GM12878 (cell line): ENCODE results near the gene IFRD2. TPM values are rescaled to one million over a fixed set of nuclear protein-coding genes. Genes with fewer than 3 reads are reported as not detected.

Experiments
- ATAC-seq: fragments of 200-7000 bp; cut with Tn5 transposase; 3 replicates; pipeline ENCODE4 v1.9.1; 2020; ENCODE audit warnings: mild to moderate bottlenecking, moderate library complexity
- BruUV-seq: library from RNA; stranded (reverse); fragments of 400-500 nt; replicated peaks from 2 replicates; lab custom pipeline; 2021; lab: Mats Ljungman, UMichigan
- CTCF ChIA-PET: fragments of 300-600 bp; sonication (Branson Sonifier 250); formaldehyde crosslinking; extraction: SDS; loops from one replicate; lab custom pipeline; 2021; ENCODE audit warnings: inconsistent platforms; lab: Yijun Ruan, JAX
- POLR2A ChIA-PET: fragments of 350-600 bp; formaldehyde crosslinking; extraction: SDS; loops from one replicate; lab custom pipeline; 2021; ENCODE audit warnings: inconsistent platforms; lab: Charles Lee
- RAD21 ChIA-PET: fragments of 300-600 bp; sonication (Branson Sonifier 250); formaldehyde crosslinking; loops from one replicate; lab custom pipeline; 2023; ENCODE audit warnings: antibody characterized with exemption; ENCODE audit not compliant: unreplicated experiment; lab: Charles Lee
- SMC1A ChIA-PET: fragments of 300-600 bp; sonication (Branson Sonifier 250); formaldehyde crosslinking; loops from one replicate; lab custom pipeline; 2023; ENCODE audit not compliant: unreplicated experiment, uncharacterized antibody; lab: Charles Lee
- DNase-seq: peaks from one replicate; pipeline ENCODE4 v3.0.0-alpha.2; 2011; ENCODE audit warnings: low read depth, low spot score
- FAIRE-seq: peaks from 3 replicates; lab custom pipeline; 2011; peaks lifted over from hg19 to GRCh38; lab: Jason Lieb, UNC
- H2AFZ ChIP-seq: 2 replicates; pipeline ENCODE4 v1.6.0; 2011; ENCODE audit warnings: low read depth, low read length, control low read depth; ENCODE audit not compliant: control insufficient read depth
- H3K27ac ChIP-seq: 2 replicates; pipeline ENCODE4 v1.5.1; 2011; ENCODE audit warnings: control low read depth; ENCODE audit not compliant: control insufficient read depth, insufficient read depth
- H3K27me3 ChIP-seq, 2 experiments: replicated peaks in 1 of 2; 2 replicates each; pipeline versions ENCODE4 v1.6.0 to v1.6.1; 2011; ENCODE audit warnings: low read length in 1 of 2; ENCODE audit not compliant: control insufficient read depth in 2 of 2, insufficient read depth in 2 of 2
- H3K36me3 ChIP-seq, 2 experiments: 2 replicates each; pipeline ENCODE4 v1.5.1; 2011; ENCODE audit warnings: low read length in 1 of 2; ENCODE audit not compliant: control insufficient read depth in 2 of 2, insufficient read depth in 2 of 2
- H3K4me1 ChIP-seq: 2 replicates; pipeline ENCODE4 v1.6.1; 2011; ENCODE audit warnings: mild to moderate bottlenecking, low read length, moderate library complexity, mixed read lengths; ENCODE audit not compliant: control insufficient read depth, insufficient read depth
- H3K4me2 ChIP-seq: 2 replicates; pipeline ENCODE4 v1.6.0; 2011; ENCODE audit warnings: control low read depth; ENCODE audit not compliant: control insufficient read depth, insufficient read depth
- H3K4me3 ChIP-seq: fragments of 200-600 bp; sonication (generic); 2 replicates; pipeline ENCODE4 v1.5.1; 2016
- H3K79me2 ChIP-seq: 2 replicates; pipeline ENCODE4 v1.6.0; 2011; ENCODE audit warnings: low read length; ENCODE audit not compliant: control insufficient read depth, insufficient read depth
- H3K9ac ChIP-seq: 2 replicates; pipeline ENCODE4 v1.8.0; 2011; ENCODE audit warnings: low read length, control low read depth, mixed read lengths; ENCODE audit not compliant: control insufficient read depth, insufficient read depth
- H3K9me3 ChIP-seq: replicated peaks from 3 replicates; pipeline ENCODE4 v1.5.1; 2011; ENCODE audit warnings: mild to moderate bottlenecking, low read length; ENCODE audit not compliant: control insufficient read depth, insufficient read depth
- H4K20me1 ChIP-seq: 2 replicates; pipeline ENCODE4 v1.6.0; 2011; ENCODE audit not compliant: control insufficient read depth, insufficient read depth
- BCL11A ChIP-seq: IDR thresholded peaks from 2 replicates; pipeline ENCODE4 v1.6.1; 2011; ENCODE audit warnings: low read depth, low read length
- EED ChIP-seq: sonication (generic); IDR thresholded peaks from 2 replicates; pipeline ENCODE4 v1.6.1; 2016; ENCODE audit warnings: antibody characterized with exemption, low read depth
- GATAD2B ChIP-seq: fragments of 450-650 bp; conservative IDR thresholded peaks from 2 replicates; pipeline ENCODE4 v1.6.1; 2017; ENCODE audit warnings: low read depth, mild to moderate bottlenecking, moderate library complexity
- NR2C1 ChIP-seq: fragments of 450-650 bp; IDR thresholded peaks from 2 replicates; pipeline ENCODE4 v1.6.1; 2017; ENCODE audit warnings: antibody characterized with exemption, mild to moderate bottlenecking, moderate library complexity
- NR2C2 ChIP-seq: IDR thresholded peaks from 2 replicates; pipeline ENCODE4 v1.6.1; 2011; ENCODE audit warnings: borderline replicate concordance, low read depth; ENCODE audit not compliant: control insufficient read depth, insufficient read length
- POLR2AphosphoS2 ChIP-seq: IDR thresholded peaks from 2 replicates; pipeline ENCODE4 v1.6.1; 2011; ENCODE audit warnings: low read depth, mild to moderate bottlenecking, low read length, improper control_type of control experiment, moderate library complexity
- RAD21 ChIP-seq: IDR thresholded peaks from 2 replicates; pipeline ENCODE4 v1.6.1; 2011; ENCODE audit warnings: mild to moderate bottlenecking, low read depth, low read length, moderate library complexity; ENCODE audit not compliant: insufficient read depth
- YBX1 ChIP-seq: fragments of 450-650 bp; IDR thresholded peaks from 2 replicates; pipeline ENCODE4 v1.6.1; 2016; ENCODE audit warnings: antibody characterized with exemption
- ZNF207 ChIP-seq: fragments of 450-650 bp; IDR thresholded peaks from 2 replicates; pipeline ENCODE4 v1.6.1; 2014; ENCODE audit warnings: antibody characterized with exemption, mild to moderate bottlenecking, borderline replicate concordance
- WGBS: methylation state at CpG from one replicate; pipeline ENCODE4 v1.1.6; 2016; ENCODE audit warnings: low lambda C conversion rate; ENCODE audit not compliant: insufficient replicate concordance, insufficient coverage; ENCODE audit errors: missing lambda C conversion rate; 5-methylcytosine and 5-hydroxymethylcytosine counted together
- in situ Hi-C: fragments of 300-500 bp; cut with MboI; formaldehyde crosslinking; loops from 9 replicates; pipeline ENCODE4 v1.14.3; 2018; ENCODE audit warnings: mixed read lengths
- intact Hi-C: fragments of 100-400 bp; cut with micrococcal nuclease; formaldehyde crosslinking; loops from one replicate; pipeline ENCODE4 v1.14.2; 2022; ENCODE audit not compliant: unreplicated experiment
- polyA plus RNA-seq, 11 experiments: library from polyadenylated mRNA; depleted of rRNA in 4 of 11; unstranded in 6 of 11; stranded (reverse) in 5 of 11; fragments of >200 nt; fragmentation: Nextera tagmentation in 4 of 11; fragmentation: Illumina TruSeq in 1 of 11; extraction: Ambion mirVana in 4 of 11; extraction: Trizol in 1 of 11; gene quantifications; 1 replicate in 1 of 11; 2 replicates in 10 of 11; pipeline versions ENCODE4 v1.2.1 to v1.2.3, GENCODE V29; 2011 to 2016; ENCODE audit warnings: inconsistent platforms in 2 of 11, missing spikeins in 2 of 11, low read depth in 1 of 11
- total RNA-seq, 4 experiments: library from RNA; depleted of rRNA in 3 of 4; stranded (reverse); fragments of >200 nt in 3 of 4; fragmentation: Illumina TruSeq in 1 of 4; extraction: Trizol in 1 of 4; gene quantifications; 2 replicates each; pipeline versions ENCODE4 v1.2.1 to v1.2.3, GENCODE V29; 2013 to 2021
- TF ChIP-seq, protein P1 (sequence below): IDR thresholded peaks from 2 replicates; pipeline ENCODE4 v1.6.1; 2011; ENCODE audit warnings: low read depth, mild to moderate bottlenecking, low read length, moderate library complexity, borderline replicate concordance; ENCODE audit errors: extremely low read depth
- TF ChIP-seq, protein P2 (sequence below), 3 experiments: IDR thresholded peaks in 2 of 3; conservative IDR thresholded peaks in 1 of 3; 2 replicates each; pipeline ENCODE4 v1.5.1; 2011; ENCODE audit warnings: low read depth in 3 of 3, low read length in 3 of 3, mild to moderate bottlenecking in 3 of 3, control low read depth in 2 of 3, moderate library complexity in 2 of 3, inconsistent platforms in 1 of 3, mixed read lengths in 1 of 3; ENCODE audit not compliant: control insufficient read depth in 2 of 3, insufficient read depth in 1 of 3; ENCODE audit errors: extremely low read depth in 1 of 3
- TF ChIP-seq, protein P3 (sequence below): IDR thresholded peaks from 2 replicates; pipeline ENCODE4 v1.6.1; 2012; ENCODE audit warnings: mild to moderate bottlenecking, low read depth, low read length
- TF ChIP-seq, protein P4 (sequence below): fragments of 450-650 bp; IDR thresholded peaks from 2 replicates; pipeline ENCODE4 v1.6.1; 2017; ENCODE audit warnings: low read depth, mild to moderate bottlenecking, moderate library complexity

Gene IFRD2
- total and polyA plus RNA-seq, 10 of the 15 experiments (the other 5 are each of a cell fraction or from before 2014, with no cell fraction given), result 19.1 to 153 (median 80.3) TPM

DNA sequence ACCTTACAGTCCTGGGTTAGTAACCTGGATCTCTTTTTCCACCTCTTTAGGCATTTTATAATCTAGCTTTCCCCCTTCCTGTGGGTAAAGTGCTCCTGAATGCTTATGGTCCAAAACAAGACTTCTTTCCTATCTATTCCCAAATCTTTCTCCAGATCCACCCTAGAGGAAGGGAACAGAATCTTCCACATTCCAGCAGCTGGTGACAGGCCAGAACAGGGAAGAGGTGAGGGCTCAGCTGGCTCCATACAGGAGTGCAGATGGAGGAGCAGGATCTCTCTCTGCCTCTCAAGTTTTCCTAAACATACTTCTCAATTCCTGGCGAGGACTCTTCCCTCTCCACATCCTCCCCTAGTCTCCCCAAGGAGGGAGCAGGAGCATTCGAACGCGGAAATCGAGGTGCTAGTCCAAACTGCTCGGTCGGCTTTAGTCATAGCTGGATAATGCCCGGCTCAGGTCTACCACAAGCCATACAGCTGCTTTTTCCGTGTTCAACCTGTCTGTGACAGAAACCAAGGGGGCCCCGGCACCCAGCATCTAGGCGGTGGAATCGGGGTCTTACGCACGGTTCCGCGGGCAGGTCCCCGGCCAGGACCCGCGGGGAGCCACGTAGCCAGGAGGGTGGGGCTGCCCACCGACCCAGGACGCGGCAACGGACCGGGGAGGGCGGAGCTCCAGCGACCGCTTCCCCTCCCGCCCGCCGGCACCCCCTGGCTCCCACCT lies 44.4 kb upstream of the IFRD2 start:
- TSS peak; percentile 67 for BruUV-seq
- in situ Hi-C loops (loop anchor here (10.0 kb wide), 1 partner anchor 1058 kb away; the partner anchor contains the start of gene RBM15B), intact Hi-C loops (loop anchor here (5.0 kb wide), 2 partner anchors 39 to 99 kb away; partner anchors contain the start of genes GNAI2, HYAL3 and NAA80)
- peak overlapping the region; percentile 96 for H3K4me3 ChIP-seq
- peak overlapping the region; percentile 92 for H3K27ac ChIP-seq
- FAIRE-seq (no peak), ATAC-seq (peak; percentile 17), DNase-seq (no peak)
- ChIA-PET POLR2A (interaction anchor here (0.6 to 7.0 kb wide), 29 partner anchors 9 to 286 kb away, joined by 3 to 84 read pairs (median 4); partner anchors contain the start of genes C3orf18, CISH, CYB561D2 and GNAI2), SMC1A (interaction anchor here (0.9 to 1.8 kb wide), 10 partner anchors 9 to 275 kb away, joined by 3 to 20 read pairs (median 4); partner anchors contain the start of genes CISH, GNAI2, HYAL2 and HYAL3), CTCF (interaction anchor here (0.6 to 10.5 kb wide), 12 partner anchors 9 to 665 kb away, joined by 3 to 72 read pairs (median 4); partner anchors contain the start of genes CYB561D2, HYAL2, NPRL2 and TUSC2), RAD21 (interaction anchor here (0.8 to 2.7 kb wide), 18 partner anchors 9 to 1163 kb away, joined by 3 to 21 read pairs (median 3); partner anchors contain the start of genes CYB561D2, DCAF1, GNAI2 and HYAL2)
- no peaks in the 10 kb centered on the region; the same call in 1 of the 2 replicates for H4K20me1 ChIP-seq
- peaks cover 10% of the 10 kb centered on the region; the same call in 1 of the 2 replicates for H3K4me1 ChIP-seq
- H2AFZ ChIP-seq, result peak overlapping the region; percentile 78
- H3K9ac ChIP-seq, result peak overlapping the region; percentile 86
- peak overlapping the region; percentile 77 for H3K4me2 ChIP-seq
- 0% methylated on average over 13 of the region's 31 CpGs for WGBS
- peaks cover 6 to 7% of the 10 kb centered on the region in 2 experiments for H3K36me3 ChIP-seq
- no peaks in the 10 kb centered on the region for H3K9me3 ChIP-seq
- no peaks in the 10 kb centered on the region for H3K27me3 ChIP-seq
- peaks cover 76% of the 10 kb centered on the region for H3K79me2 ChIP-seq
- TF ChIP-seq YBX1, result no peak
- peak; percentile 68; the same call in 1 of the 2 replicates for TF ChIP-seq GATAD2B
- TF ChIP-seq, protein P1, sequence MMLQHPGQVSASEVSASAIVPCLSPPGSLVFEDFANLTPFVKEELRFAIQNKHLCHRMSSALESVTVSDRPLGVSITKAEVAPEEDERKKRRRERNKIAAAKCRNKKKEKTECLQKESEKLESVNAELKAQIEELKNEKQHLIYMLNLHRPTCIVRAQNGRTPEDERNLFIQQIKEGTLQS, result no peak
- TF ChIP-seq NR2C2, result no peak
- TF ChIP-seq BCL11A, result no peak
- TF ChIP-seq, protein P2, sequence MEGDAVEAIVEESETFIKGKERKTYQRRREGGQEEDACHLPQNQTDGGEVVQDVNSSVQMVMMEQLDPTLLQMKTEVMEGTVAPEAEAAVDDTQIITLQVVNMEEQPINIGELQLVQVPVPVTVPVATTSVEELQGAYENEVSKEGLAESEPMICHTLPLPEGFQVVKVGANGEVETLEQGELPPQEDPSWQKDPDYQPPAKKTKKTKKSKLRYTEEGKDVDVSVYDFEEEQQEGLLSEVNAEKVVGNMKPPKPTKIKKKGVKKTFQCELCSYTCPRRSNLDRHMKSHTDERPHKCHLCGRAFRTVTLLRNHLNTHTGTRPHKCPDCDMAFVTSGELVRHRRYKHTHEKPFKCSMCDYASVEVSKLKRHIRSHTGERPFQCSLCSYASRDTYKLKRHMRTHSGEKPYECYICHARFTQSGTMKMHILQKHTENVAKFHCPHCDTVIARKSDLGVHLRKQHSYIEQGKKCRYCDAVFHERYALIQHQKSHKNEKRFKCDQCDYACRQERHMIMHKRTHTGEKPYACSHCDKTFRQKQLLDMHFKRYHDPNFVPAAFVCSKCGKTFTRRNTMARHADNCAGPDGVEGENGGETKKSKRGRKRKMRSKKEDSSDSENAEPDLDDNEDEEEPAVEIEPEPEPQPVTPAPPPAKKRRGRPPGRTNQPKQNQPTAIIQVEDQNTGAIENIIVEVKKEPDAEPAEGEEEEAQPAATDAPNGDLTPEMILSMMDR (IDR thresholded peaks at IDR 0.05 in 2 of 3, conservative IDR thresholded peaks at IDR 0.05 in 1 of 3; ENCODE audit: control insufficient read depth in 2 of 3, extremely low read depth in 1 of 3, insufficient read depth in 1 of 3, low read depth in 3 of 3, low read length in 3 of 3), result no peak
- TF ChIP-seq, protein P3, sequence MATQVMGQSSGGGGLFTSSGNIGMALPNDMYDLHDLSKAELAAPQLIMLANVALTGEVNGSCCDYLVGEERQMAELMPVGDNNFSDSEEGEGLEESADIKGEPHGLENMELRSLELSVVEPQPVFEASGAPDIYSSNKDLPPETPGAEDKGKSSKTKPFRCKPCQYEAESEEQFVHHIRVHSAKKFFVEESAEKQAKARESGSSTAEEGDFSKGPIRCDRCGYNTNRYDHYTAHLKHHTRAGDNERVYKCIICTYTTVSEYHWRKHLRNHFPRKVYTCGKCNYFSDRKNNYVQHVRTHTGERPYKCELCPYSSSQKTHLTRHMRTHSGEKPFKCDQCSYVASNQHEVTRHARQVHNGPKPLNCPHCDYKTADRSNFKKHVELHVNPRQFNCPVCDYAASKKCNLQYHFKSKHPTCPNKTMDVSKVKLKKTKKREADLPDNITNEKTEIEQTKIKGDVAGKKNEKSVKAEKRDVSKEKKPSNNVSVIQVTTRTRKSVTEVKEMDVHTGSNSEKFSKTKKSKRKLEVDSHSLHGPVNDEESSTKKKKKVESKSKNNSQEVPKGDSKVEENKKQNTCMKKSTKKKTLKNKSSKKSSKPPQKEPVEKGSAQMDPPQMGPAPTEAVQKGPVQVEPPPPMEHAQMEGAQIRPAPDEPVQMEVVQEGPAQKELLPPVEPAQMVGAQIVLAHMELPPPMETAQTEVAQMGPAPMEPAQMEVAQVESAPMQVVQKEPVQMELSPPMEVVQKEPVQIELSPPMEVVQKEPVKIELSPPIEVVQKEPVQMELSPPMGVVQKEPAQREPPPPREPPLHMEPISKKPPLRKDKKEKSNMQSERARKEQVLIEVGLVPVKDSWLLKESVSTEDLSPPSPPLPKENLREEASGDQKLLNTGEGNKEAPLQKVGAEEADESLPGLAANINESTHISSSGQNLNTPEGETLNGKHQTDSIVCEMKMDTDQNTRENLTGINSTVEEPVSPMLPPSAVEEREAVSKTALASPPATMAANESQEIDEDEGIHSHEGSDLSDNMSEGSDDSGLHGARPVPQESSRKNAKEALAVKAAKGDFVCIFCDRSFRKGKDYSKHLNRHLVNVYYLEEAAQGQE, result no peak
- no peak for TF ChIP-seq RAD21
- TF ChIP-seq POLR2AphosphoS2, result no peak; the same call in 1 of the 2 replicates
- no peak; the same call in 1 of the 2 replicates for TF ChIP-seq ZNF207
- TF ChIP-seq, protein P4, sequence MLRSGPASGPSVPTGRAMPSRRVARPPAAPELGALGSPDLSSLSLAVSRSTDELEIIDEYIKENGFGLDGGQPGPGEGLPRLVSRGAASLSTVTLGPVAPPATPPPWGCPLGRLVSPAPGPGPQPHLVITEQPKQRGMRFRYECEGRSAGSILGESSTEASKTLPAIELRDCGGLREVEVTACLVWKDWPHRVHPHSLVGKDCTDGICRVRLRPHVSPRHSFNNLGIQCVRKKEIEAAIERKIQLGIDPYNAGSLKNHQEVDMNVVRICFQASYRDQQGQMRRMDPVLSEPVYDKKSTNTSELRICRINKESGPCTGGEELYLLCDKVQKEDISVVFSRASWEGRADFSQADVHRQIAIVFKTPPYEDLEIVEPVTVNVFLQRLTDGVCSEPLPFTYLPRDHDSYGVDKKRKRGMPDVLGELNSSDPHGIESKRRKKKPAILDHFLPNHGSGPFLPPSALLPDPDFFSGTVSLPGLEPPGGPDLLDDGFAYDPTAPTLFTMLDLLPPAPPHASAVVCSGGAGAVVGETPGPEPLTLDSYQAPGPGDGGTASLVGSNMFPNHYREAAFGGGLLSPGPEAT, result no peak
- no peak for TF ChIP-seq NR2C1
- no peak for TF ChIP-seq EED
